Activated T-cell treated with anti-CD3 and anti-CD28 coated beads, Interleukin-2, amount 50 U/mL, for 72 hours (primary cell): ENCODE results near the gene HS6ST1. TPM values are rescaled to one million over a fixed set of nuclear protein-coding genes. Genes with fewer than 3 reads are reported as not detected.

ENCODE experiments used
- ATAC-seq, 2 donors: fragments of 150-1000 bp; cut with Tn5 transposase; replicated peaks in 1 of 2; 2 replicates each; pipeline ENCODE4 v1.10.0; 2021; ENCODE audit warnings: moderate library complexity in 2 of 2, mild to moderate bottlenecking in 1 of 2
- DNase-seq, 2 donors: peaks; one replicate each; pipeline ENCODE4 v3.0.0; 2021 to 2022; ENCODE audit warnings: mixed read lengths in 1 of 2
- H3K27ac Mint-ChIP-seq: one replicate; pipeline ENCODE4 v1.8.0; 2022; ENCODE audit warnings: mild to moderate bottlenecking, moderate library complexity, mixed read lengths
- H3K27me3 Mint-ChIP-seq: one replicate; pipeline ENCODE4 v1.8.0; 2022; ENCODE audit warnings: low read depth, mixed read lengths
- H3K36me3 Mint-ChIP-seq, 2 donors: one replicate each; pipeline ENCODE4 v1.8.0; 2022; ENCODE audit warnings: mixed read lengths in 2 of 2, mild to moderate bottlenecking in 1 of 2; ENCODE audit not compliant: insufficient read depth in 2 of 2
- H3K4me1 Mint-ChIP-seq: one replicate; pipeline ENCODE4 v1.8.0; 2022; ENCODE audit warnings: low read depth, mixed read lengths
- H3K4me3 Mint-ChIP-seq, 2 donors: one replicate each; pipeline ENCODE4 v1.8.0; 2022; ENCODE audit warnings: mild to moderate bottlenecking in 2 of 2, mixed read lengths in 2 of 2, moderate library complexity in 2 of 2
- H3K9me3 Mint-ChIP-seq, 2 donors: one replicate each; pipeline ENCODE4 v1.8.0; 2022; ENCODE audit warnings: mixed read lengths in 2 of 2
- total RNA-seq, 2 donors: library from RNA; stranded (reverse); gene quantifications; one replicate each; pipeline ENCODE4 v1.2.3, GENCODE V29; 2022

Gene HS6ST1
- total RNA-seq, 2 donors from 2014 or later, result 10.6 to 11.3 TPM

GRCh38 chr2:128300151-128301020 is 18.3 kb downstream of the HS6ST1 start:
- Mint-ChIP-seq H3K27me3 (no peaks in the 10 kb centered on the region), H3K36me3 (peaks cover 3 to 4% of the 10 kb centered on the region in 2 donors), H3K4me1 (no peaks in the 10 kb centered on the region), H3K27ac (no peak overlapping the region), H3K9me3 (peaks cover 0 to 3% of the 10 kb centered on the region in 2 donors), H3K4me3 (no peak overlapping the region)
- DNase-seq (no peak), ATAC-seq (no peak)

GRCh38 chr2:128299628-128300027 is 19.0 kb downstream of the HS6ST1 start:
- Mint-ChIP-seq H3K36me3 (peaks cover 3 to 4% of the 10 kb centered on the region in 2 donors), H3K4me1 (no peaks in the 10 kb centered on the region), H3K9me3 (peaks cover 0 to 3% of the 10 kb centered on the region in 2 donors), H3K27ac (no peak overlapping the region), H3K27me3 (no peaks in the 10 kb centered on the region), H3K4me3 (no peak overlapping the region)
- DNase-seq (no peak), ATAC-seq (no peak)

DNA sequence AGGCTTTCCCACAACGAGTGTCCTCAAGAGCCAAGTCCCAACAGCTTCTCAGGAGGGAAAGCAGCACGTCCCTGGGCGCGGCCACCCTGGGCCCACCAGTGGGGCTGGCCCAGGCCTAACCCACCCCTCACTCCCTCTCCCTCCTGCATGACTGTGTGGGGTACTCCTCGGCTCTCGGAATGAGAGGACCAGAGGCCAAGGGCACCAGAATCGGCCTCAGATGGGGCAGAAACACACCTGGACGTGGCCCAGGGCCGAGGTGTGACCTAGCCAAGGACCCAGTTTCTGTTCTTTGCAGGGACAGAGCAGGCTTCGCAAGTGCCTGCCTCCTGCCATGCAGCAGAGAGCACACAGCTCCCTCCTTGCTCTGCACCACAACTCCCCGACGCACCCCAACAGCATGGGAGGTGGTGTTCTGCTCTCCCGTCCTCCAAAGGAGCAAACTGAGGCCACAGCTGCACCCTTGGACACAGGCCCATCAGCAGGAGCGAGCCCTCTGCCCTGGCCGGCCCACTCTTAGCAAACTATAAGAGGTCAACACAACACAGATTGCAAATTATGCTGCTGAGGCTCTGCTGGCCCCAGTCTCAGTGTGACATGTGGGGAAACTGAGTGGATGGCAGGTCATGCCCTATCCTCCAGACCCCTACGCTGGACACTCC is 19.7 kb downstream of the HS6ST1 start:
- no peaks in the 10 kb centered on the region for H3K27me3 Mint-ChIP-seq
- no peaks in the 10 kb centered on the region for H3K4me1 Mint-ChIP-seq
- peaks cover 0 to 3% of the 10 kb centered on the region in 2 donors for H3K9me3 Mint-ChIP-seq
- no peak for ATAC-seq
- peaks cover 3 to 4% of the 10 kb centered on the region in 2 donors for H3K36me3 Mint-ChIP-seq
- no peak overlapping the region for H3K27ac Mint-ChIP-seq
- no peak overlapping the region for H3K4me3 Mint-ChIP-seq
- no peak for DNase-seq

DNA sequence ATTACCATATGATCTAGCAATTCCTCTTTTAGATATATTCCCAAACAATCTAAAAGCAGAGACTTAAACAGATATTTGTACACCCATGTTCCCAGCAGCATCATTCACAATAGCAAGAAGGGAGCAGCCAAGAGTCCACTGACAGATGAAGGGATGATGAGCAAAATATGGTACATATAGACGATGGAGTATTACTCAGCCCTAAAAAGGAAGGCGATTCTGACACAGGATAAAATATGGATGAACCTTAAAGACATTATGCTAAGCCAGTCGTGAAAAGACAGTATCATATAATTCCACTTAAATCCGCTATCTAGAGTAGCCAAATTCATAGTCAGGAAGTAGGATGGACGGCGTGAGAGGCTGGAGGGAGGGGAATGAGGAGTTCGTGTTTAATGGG is 20.4 kb downstream of the HS6ST1 start:
- no peaks in the 10 kb centered on the region for H3K4me1 Mint-ChIP-seq
- DNase-seq (no peak), ATAC-seq (no peak)
- peaks cover 0 to 3% of the 10 kb centered on the region in 2 donors for H3K9me3 Mint-ChIP-seq
- H3K36me3 Mint-ChIP-seq, result peaks cover 3 to 4% of the 10 kb centered on the region in 2 donors
- no peaks in the 10 kb centered on the region for H3K27me3 Mint-ChIP-seq
- no peak overlapping the region for H3K4me3 Mint-ChIP-seq
- no peak overlapping the region for H3K27ac Mint-ChIP-seq

GRCh38 chr2:128293870-128294455 is 24.7 kb downstream of the HS6ST1 start:
- H3K9me3 Mint-ChIP-seq, result peaks cover 0 to 3% of the 10 kb centered on the region in 2 donors
- no peaks in the 10 kb centered on the region for H3K27me3 Mint-ChIP-seq
- H3K27ac Mint-ChIP-seq, result no peak overlapping the region
- H3K4me3 Mint-ChIP-seq, result no peak overlapping the region
- H3K4me1 Mint-ChIP-seq, result no peaks in the 10 kb centered on the region
- no peak for ATAC-seq
- no peak for DNase-seq
- H3K36me3 Mint-ChIP-seq, result peaks cover 3 to 4% of the 10 kb centered on the region in 2 donors

- Mint-ChIP-seq H3K4me1 (no peaks in the 10 kb centered on the region), H3K36me3 (peaks cover 2% of the 10 kb centered on the region in 2 donors), H3K4me3 (no peak overlapping the region), H3K27me3 (no peaks in the 10 kb centered on the region), H3K27ac (no peak overlapping the region), H3K9me3 (peaks cover 0 to 1% of the 10 kb centered on the region in 2 donors)
- ATAC-seq (no peak), DNase-seq (no peak)
Observed at GRCh38 chr2:128293426-128293755, 25.3 kb downstream of the HS6ST1 start.

DNA sequence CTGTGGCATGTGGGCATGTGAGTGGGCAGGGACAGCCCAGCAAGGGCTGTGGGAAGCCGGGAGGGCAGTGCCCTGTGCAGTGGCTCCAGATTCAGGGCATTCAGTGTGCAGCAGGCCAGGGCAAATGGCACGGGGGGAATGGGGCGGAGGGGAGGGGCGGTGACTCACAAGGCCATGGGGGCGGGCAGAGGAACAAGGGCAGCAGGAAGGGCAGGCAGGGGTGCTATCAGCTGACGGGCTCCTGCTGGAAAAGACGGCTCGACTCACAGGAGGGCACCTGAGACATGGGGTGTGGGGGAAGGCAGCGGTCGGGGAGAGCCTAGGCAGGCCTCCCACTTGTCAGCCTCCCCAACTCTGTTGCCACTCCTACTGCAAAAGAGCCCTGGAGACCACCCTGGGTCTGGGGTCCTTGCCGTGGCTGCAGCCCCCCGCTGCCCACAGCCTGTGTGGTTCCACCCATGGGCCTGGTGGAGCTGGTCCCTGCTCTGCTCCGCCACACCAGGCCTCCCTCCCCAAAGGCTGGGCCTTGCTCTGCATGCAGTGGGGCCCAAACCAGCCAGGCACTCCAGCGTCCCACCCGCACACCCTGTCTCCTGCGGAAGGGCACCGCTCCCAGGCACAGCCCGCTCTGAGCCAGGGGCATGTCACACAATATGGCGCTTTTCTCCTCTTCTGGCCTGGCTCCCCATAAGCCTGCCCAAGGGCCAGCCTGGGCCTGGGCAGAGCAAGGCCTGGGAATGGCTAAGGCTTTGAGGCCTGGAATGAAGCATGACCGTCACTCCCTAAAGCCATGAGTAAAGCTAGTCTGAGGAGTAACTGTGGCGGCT is 25.9 kb downstream of the HS6ST1 start:
- DNase-seq, result no peak
- Mint-ChIP-seq H3K27me3 (no peaks in the 10 kb centered on the region), H3K9me3 (no peaks in the 10 kb centered on the region), H3K4me3 (no peak overlapping the region), H3K27ac (no peak overlapping the region), H3K36me3 (no peaks in the 10 kb centered on the region), H3K4me1 (no peaks in the 10 kb centered on the region)
- ATAC-seq, result no peak

DNA sequence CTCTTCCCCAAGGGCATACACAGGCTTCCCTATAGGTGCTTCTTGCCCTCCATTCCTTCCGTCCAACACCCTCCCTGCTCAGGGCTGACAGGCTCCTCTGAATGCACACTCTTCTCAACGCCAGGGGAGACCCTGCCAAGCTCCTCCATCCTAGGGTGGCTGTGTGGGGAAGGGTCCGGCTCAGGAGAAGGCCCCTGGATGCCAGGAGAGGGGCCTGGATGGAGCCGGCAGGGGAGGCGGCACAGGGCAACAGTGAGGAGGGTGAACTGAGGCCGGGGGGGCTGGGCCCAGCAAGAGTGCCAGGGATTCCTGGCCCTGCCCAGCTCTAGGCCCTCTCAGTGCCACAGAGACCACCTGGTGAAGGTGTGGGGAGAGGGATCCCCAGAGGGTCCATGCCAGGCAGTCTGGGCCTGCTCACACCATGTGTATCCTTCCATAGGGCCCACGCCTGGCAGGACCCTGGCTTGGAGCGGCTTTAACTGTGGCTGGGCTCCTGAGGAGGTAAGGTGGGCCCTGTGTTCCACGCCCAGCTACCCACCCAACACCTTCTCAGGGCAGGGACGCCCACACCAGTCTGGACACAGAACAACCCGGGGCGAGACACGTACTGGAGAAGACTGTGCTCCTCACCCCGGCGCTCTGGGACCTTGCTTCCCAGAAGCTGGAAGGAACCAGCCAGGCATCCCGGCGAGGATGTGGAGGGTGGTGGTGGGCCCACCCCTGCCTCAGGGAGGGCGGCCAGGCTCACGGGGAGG is 26.6 kb downstream of the HS6ST1 start:
- Mint-ChIP-seq H3K4me3 (no peak overlapping the region), H3K4me1 (no peaks in the 10 kb centered on the region), H3K36me3 (no peaks in the 10 kb centered on the region), H3K9me3 (no peaks in the 10 kb centered on the region), H3K27ac (no peak overlapping the region), H3K27me3 (no peaks in the 10 kb centered on the region)
- DNase-seq, result no peak
- no peak for ATAC-seq

GRCh38 chr2:128291161-128291843 is 27.4 kb downstream of the HS6ST1 start:
- no peaks in the 10 kb centered on the region for H3K4me1 Mint-ChIP-seq
- ATAC-seq (no peak), DNase-seq (no peak)
- no peaks in the 10 kb centered on the region for H3K27me3 Mint-ChIP-seq
- no peak overlapping the region for H3K4me3 Mint-ChIP-seq
- H3K9me3 Mint-ChIP-seq, result no peaks in the 10 kb centered on the region
- H3K27ac Mint-ChIP-seq, result no peak overlapping the region
- H3K36me3 Mint-ChIP-seq, result no peaks in the 10 kb centered on the region

GRCh38 chr2:128290356-128290755 is 28.3 kb downstream of the HS6ST1 start:
- Mint-ChIP-seq H3K9me3 (no peaks in the 10 kb centered on the region), H3K4me3 (no peak overlapping the region), H3K4me1 (no peaks in the 10 kb centered on the region), H3K27ac (no peak overlapping the region), H3K36me3 (no peaks in the 10 kb centered on the region), H3K27me3 (no peaks in the 10 kb centered on the region)
- DNase-seq, result no peak
- ATAC-seq, result no peak

GRCh38 chr2:128289439-128289838 is 29.2 kb downstream of the HS6ST1 start:
- no peaks in the 10 kb centered on the region for H3K36me3 Mint-ChIP-seq
- no peaks in the 10 kb centered on the region for H3K4me1 Mint-ChIP-seq
- H3K27ac Mint-ChIP-seq, result no peak overlapping the region
- ATAC-seq, result no peak
- H3K27me3 Mint-ChIP-seq, result no peaks in the 10 kb centered on the region
- H3K9me3 Mint-ChIP-seq, result no peaks in the 10 kb centered on the region
- no peak overlapping the region for H3K4me3 Mint-ChIP-seq
- no peak for DNase-seq

DNA sequence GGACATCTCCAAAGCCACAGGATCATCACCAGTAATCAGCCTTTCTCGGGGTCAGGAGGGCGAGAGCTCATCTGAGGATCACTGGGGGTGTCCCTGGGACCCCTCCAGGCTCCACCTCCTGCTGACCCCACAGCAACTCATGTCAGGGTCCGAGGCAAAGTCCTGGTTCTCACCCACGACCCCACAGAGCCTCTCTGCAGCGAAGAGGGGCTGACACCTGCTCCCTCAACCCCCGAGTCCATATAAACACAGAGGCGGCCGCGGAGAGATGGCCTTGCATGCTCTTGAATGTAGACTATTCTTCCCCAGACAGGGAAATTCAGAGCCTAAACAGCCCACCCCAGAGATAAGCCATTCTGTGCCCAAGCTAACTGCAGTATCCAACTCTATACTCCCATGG is 29.9 kb downstream of the HS6ST1 start:
- Mint-ChIP-seq H3K27ac (no peak overlapping the region), H3K4me1 (no peaks in the 10 kb centered on the region), H3K9me3 (no peaks in the 10 kb centered on the region), H3K36me3 (no peaks in the 10 kb centered on the region), H3K4me3 (no peak overlapping the region), H3K27me3 (no peaks in the 10 kb centered on the region)
- DNase-seq (no peak), ATAC-seq (no peak)
